B cell (primary cell): Measurements from ENCODE around the gene RNF207. TPM values are rescaled to one million over a fixed set of nuclear protein-coding genes. Genes with fewer than 3 reads are reported as not detected.

ENCODE experiments used
- ATAC-seq: fragments of 200-7000 bp; cut with Tn5 transposase; one replicate; pipeline ENCODE4 v1.10.0; 2021; ENCODE audit warnings: low read depth, mild to moderate bottlenecking, moderate number of reproducible peaks, moderate library complexity
- CTCF ChIA-PET: fragments of 350-600 bp; sonication (Branson Sonifier 250); formaldehyde crosslinking; loops from one replicate; lab custom pipeline; 2021; ENCODE audit warnings: antibody characterized with exemption, inconsistent platforms; lab: Charles Lee
- POLR2A ChIA-PET: fragments of 350-600 bp; sonication (Branson Sonifier 250); formaldehyde crosslinking; loops from one replicate; lab custom pipeline; 2021; ENCODE audit warnings: antibody characterized with exemption; lab: Charles Lee
- DNase-seq: peaks from one replicate; pipeline ENCODE4 v3.0.0; 2013
- H2AFZ ChIP-seq: 2 replicates; pipeline ENCODE4 v1.6.1; 2012; ENCODE audit warnings: mild to moderate bottlenecking, low read depth, low read length; ENCODE audit not compliant: insufficient read depth, poor library complexity, severe bottlenecking
- H3K27ac ChIP-seq, 2 donors: 1 replicate in 1 of 2; 2 replicates in 1 of 2; pipeline ENCODE4 v1.5.1; 2012 to 2013; ENCODE audit warnings: low read length in 2 of 2, mild to moderate bottlenecking in 2 of 2, moderate library complexity in 1 of 2
- H3K27me3 ChIP-seq, 4 experiments: fragments of 200-600 bp in 1 of 4; sonication (generic) in 1 of 4; replicated peaks in 1 of 4; 1 replicate in 2 of 4; 2 replicates in 2 of 4; pipeline versions ENCODE4 v1.6.1 to v1.7.0; 2013 to 2016; ENCODE audit warnings: low read length in 3 of 4, mild to moderate bottlenecking in 2 of 4, mixed read lengths in 1 of 4, moderate library complexity in 1 of 4; ENCODE audit not compliant: insufficient read depth in 4 of 4, control insufficient read depth in 3 of 4; ENCODE audit errors: control extremely low read depth in 1 of 4
- H3K36me3 ChIP-seq, 2 experiments: replicated peaks in 1 of 2; 1 replicate in 1 of 2; 2 replicates in 1 of 2; pipeline versions ENCODE4 v1.6.1 to v1.7.1; 2013; ENCODE audit warnings: low read length in 1 of 2; ENCODE audit not compliant: insufficient read depth in 2 of 2, control insufficient read depth in 1 of 2; ENCODE audit errors: control extremely low read depth in 1 of 2, extremely low read depth in 1 of 2
- H3K4me1 ChIP-seq, 2 donors: fragments of 200-600 bp in 1 of 2; sonication (generic) in 1 of 2; 1 replicate in 1 of 2; 2 replicates in 1 of 2; pipeline versions ENCODE4 v1.5.1 to v1.6.1; 2013 to 2017; ENCODE audit warnings: low read length in 2 of 2; ENCODE audit not compliant: control insufficient read depth in 2 of 2, insufficient read depth in 2 of 2
- H3K4me2 ChIP-seq: replicated peaks from 2 replicates; pipeline ENCODE3; 2012; ENCODE audit warnings: mild to moderate bottlenecking, low read depth, low read length; ENCODE audit not compliant: poor library complexity, severe bottlenecking
- H3K4me3 ChIP-seq, 5 experiments: fragments of 200-600 bp in 1 of 5; sonication (generic) in 1 of 5; 1 replicate in 3 of 5; 2 replicates in 2 of 5; pipeline versions ENCODE4 v1.5.1 to v1.7.0; 2011 to 2016; ENCODE audit warnings: low read length in 4 of 5, mild to moderate bottlenecking in 4 of 5, low read depth in 2 of 5, control low read depth in 1 of 5, moderate library complexity in 1 of 5; ENCODE audit not compliant: insufficient read depth in 1 of 5; ENCODE audit errors: control extremely low read depth in 1 of 5, extremely low read depth in 1 of 5
- H3K79me2 ChIP-seq: fragments of 200-600 bp; sonication (generic); one replicate; pipeline ENCODE4 v1.6.0; 2016; ENCODE audit warnings: low read length; ENCODE audit not compliant: control insufficient read depth, insufficient read depth
- H3K9ac ChIP-seq: fragments of 200-600 bp; sonication (generic); 2 replicates; pipeline ENCODE4 v1.6.1; 2017; ENCODE audit warnings: mild to moderate bottlenecking, low read length, moderate library complexity
- H3K9me3 ChIP-seq, 3 donors: one replicate each; pipeline versions ENCODE4 v1.6.1 to v1.7.1; 2013; ENCODE audit warnings: low read length in 2 of 3; ENCODE audit not compliant: control insufficient read depth in 2 of 3, insufficient read depth in 1 of 3; ENCODE audit errors: control extremely low read depth in 1 of 3
- H4K20me1 ChIP-seq: 2 replicates; pipeline ENCODE4 v1.6.0; 2012; ENCODE audit warnings: mild to moderate bottlenecking, low read length; ENCODE audit not compliant: insufficient read depth, control insufficient read depth, poor library complexity, severe bottlenecking
- H3K27ac Mint-ChIP-seq: one replicate; pipeline ENCODE4 v1.8.0; 2021; ENCODE audit warnings: mixed read lengths
- H3K27me3 Mint-ChIP-seq: one replicate; pipeline ENCODE4 v1.8.0; 2021; ENCODE audit warnings: mixed read lengths
- H3K4me1 Mint-ChIP-seq: one replicate; pipeline ENCODE4 v1.8.0; 2021; ENCODE audit warnings: mixed read lengths
- H3K4me3 Mint-ChIP-seq: one replicate; pipeline ENCODE4 v1.8.0; 2021; ENCODE audit warnings: mixed read lengths
- H3K9me3 Mint-ChIP-seq: one replicate; pipeline ENCODE4 v1.8.0; 2022; ENCODE audit warnings: mixed read lengths; ENCODE audit not compliant: insufficient read depth
- EZH2 ChIP-seq: IDR thresholded peaks from 2 replicates; pipeline ENCODE4 v1.6.1; 2012; ENCODE audit warnings: borderline replicate concordance, low read depth, mild to moderate bottlenecking, moderate library complexity, low read length; ENCODE audit not compliant: insufficient read depth, poor library complexity, severe bottlenecking
- WGBS: methylation state at CpG from one replicate; pipeline ENCODE4 v1.1.5; 2013; ENCODE audit warnings: missing lambda C conversion rate; ENCODE audit not compliant: insufficient coverage; 5-methylcytosine and 5-hydroxymethylcytosine counted together
- intact Hi-C: fragments of 100-400 bp; cut with micrococcal nuclease; formaldehyde crosslinking; loops from one replicate; pipeline ENCODE4 v1.10.0; 2022
- polyA plus RNA-seq: library from polyadenylated mRNA; depleted of rRNA; stranded (reverse); fragments of >200 nt; gene quantifications from 2 replicates; pipeline ENCODE4 v1.2.3, GENCODE V29; 2012
- total RNA-seq, 2 donors: library from RNA; stranded (reverse); fragments of 120-200 nt in 1 of 2; gene quantifications; 1 replicate in 1 of 2; 2 replicates in 1 of 2; pipeline versions ENCODE4 v1.2.3 to v1.2.4, GENCODE V29; 2013 to 2022
- TF ChIP-seq, protein P1 (sequence below): fragments of 200-600 bp; IDR thresholded peaks from one replicate; pipeline ENCODE4 v1.8.0; 2022; ENCODE audit warnings: antibody characterized with exemption, mild to moderate bottlenecking

RNF207 gene
- total and polyA plus RNA-seq, 2 donors (not counting 1 experiment from before 2014, with no cell fraction given) = 1.5 to 6.8 TPM

DNA sequence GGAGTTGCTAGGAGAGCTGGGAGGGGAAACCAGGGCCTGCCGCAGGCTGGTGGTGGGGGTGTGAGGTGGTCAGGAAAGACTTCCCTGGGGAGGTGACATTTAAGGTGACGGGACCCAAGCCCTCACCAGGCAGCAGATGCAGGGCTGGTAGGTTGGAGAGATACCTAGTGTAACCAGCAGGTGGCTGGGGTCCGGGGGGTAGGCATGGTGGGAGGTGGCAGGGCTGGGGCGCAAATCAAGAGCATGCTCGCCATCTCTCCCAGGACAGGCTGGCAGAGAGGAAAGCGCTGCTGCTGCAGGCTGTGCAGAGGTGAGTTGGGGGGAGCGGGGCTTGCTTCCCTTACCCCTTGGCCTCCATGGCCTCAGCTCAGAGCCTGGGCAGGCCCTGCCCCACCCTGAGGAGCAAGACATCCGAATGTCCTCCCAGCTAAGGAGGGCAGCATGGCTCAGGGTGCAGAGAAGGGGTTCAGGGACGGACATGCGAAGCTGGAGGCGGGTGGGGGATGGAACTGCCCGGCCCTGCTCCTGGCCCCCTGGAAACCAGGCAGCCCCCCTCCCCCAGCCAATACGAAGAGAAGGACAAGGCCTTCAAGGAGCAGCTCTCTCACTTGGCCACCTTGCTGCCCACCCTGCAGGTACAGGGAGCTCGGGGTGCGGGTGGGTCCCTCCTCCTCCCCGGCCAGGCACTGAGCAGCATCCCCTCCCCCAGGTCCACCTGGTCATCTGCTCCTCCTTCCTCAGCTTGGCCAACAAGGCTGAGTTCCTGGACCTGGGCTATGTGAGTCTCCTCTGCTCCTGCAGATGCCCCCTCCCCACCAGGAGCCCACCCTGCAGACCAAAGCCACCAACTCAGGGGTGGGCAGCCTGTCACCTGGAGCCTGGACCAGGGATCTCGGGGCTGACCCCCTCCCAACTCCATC is 4.0 kb downstream of the RNF207 start:
- WGBS = 81% methylated on average over 16 of the region's 17 CpGs
- Histone ChIP-seq H3K9me3 (peaks cover 0 to 18% (median 0%) of the 10 kb centered on the region in 3 donors), H3K4me3 (peak overlapping the region in 1 of 5 experiments; percentile 36), H3K79me2 (no peaks in the 10 kb centered on the region), H4K20me1 (no peaks in the 10 kb centered on the region), H3K27me3 (peaks cover 0 to 52% (median 18%) of the 10 kb centered on the region in 4 experiments), H3K36me3 (no peaks in the 10 kb centered on the region), H2AFZ (no peak overlapping the region), H3K9ac (no peak overlapping the region), H3K27ac (no peak overlapping the region), H3K4me2 (peak overlapping the region; percentile 74), H3K4me1 (peaks cover 41 to 49% of the 10 kb centered on the region in 2 donors)
- peaks cover 30% of the 10 kb centered on the region for H3K4me1 Mint-ChIP-seq
- ChIA-PET CTCF (interaction anchor here (1.4 kb wide), 1 partner anchor 37 kb away, joined by 4 read pairs; no protein-coding TSS in a partner anchor), POLR2A (interaction anchor here (0.5 kb wide), 1 partner anchor 26 kb away, joined by 3 read pairs; the partner anchor contains the start of gene ICMT)
- no peak overlapping the region for H3K27ac Mint-ChIP-seq
- ATAC-seq = peak; percentile 32
- TF ChIP-seq, protein P1, sequence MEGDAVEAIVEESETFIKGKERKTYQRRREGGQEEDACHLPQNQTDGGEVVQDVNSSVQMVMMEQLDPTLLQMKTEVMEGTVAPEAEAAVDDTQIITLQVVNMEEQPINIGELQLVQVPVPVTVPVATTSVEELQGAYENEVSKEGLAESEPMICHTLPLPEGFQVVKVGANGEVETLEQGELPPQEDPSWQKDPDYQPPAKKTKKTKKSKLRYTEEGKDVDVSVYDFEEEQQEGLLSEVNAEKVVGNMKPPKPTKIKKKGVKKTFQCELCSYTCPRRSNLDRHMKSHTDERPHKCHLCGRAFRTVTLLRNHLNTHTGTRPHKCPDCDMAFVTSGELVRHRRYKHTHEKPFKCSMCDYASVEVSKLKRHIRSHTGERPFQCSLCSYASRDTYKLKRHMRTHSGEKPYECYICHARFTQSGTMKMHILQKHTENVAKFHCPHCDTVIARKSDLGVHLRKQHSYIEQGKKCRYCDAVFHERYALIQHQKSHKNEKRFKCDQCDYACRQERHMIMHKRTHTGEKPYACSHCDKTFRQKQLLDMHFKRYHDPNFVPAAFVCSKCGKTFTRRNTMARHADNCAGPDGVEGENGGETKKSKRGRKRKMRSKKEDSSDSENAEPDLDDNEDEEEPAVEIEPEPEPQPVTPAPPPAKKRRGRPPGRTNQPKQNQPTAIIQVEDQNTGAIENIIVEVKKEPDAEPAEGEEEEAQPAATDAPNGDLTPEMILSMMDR = peak; percentile 9
- TF ChIP-seq EZH2 = no peak
- H3K4me3 Mint-ChIP-seq = peak overlapping the region; percentile 71
- intact Hi-C loops = no loop called here
- peak; percentile 36 for DNase-seq
- H3K9me3 Mint-ChIP-seq = no peaks in the 10 kb centered on the region
- H3K27me3 Mint-ChIP-seq = peaks cover 27% of the 10 kb centered on the region
